GM21381 (cell line): Measurements from ENCODE around the gene VPS35L.

ENCODE experiments used
- ATAC-seq: cut with Tn5 transposase; IDR thresholded peaks from one replicate; pipeline ENCODE4 v1.9.1; 2021; ENCODE audit warnings: mild to moderate bottlenecking, moderate library complexity; ENCODE audit not compliant: unreplicated experiment

The VPS35L gene

GRCh38 chr16:19688396-19689024 is 133.0 kb downstream of the VPS35L start:
- ATAC-seq, result no peak

GRCh38 chr16:19689342-19689741 is 133.8 kb downstream of the VPS35L start:
- ATAC-seq, result no peak

GRCh38 chr16:19690196-19690595 is 134.7 kb downstream of the VPS35L start:
- no peak for ATAC-seq

- no peak for ATAC-seq
These were observed 135.7 kb downstream of the VPS35L start for GRCh38 chr16:19691161-19691711.

- ATAC-seq, result no peak
These were observed 139.5 kb downstream of the VPS35L start for GRCh38 chr16:19694989-19695388.

GRCh38 chr16:19696328-19696727 is 140.8 kb downstream of the VPS35L start:
- no peak for ATAC-seq

- ATAC-seq, result no peak
These were observed 141.5 kb downstream of the VPS35L start for GRCh38 chr16:19696961-19697360.

- ATAC-seq, result no peak
These were observed 142.3 kb downstream of the VPS35L start for GRCh38 chr16:19697756-19698318.

GRCh38 chr16:19698480-19699465 is 143.3 kb downstream of the VPS35L start:
- ATAC-seq, result no peak

- no peak for ATAC-seq
These were observed 144.0 kb downstream of the VPS35L start for GRCh38 chr16:19699472-19699871.

GRCh38 chr16:19700319-19700781 is 144.8 kb downstream of the VPS35L start:
- ATAC-seq, result no peak

GRCh38 chr16:19701091-19701490 is 145.6 kb downstream of the VPS35L start:
- no peak for ATAC-seq

GRCh38 chr16:19703172-19703889 is 147.8 kb downstream of the VPS35L start:
- no peak for ATAC-seq

- ATAC-seq, result no peak
These were observed 149.0 kb downstream of the VPS35L start for GRCh38 chr16:19704321-19705145.

GRCh38 chr16:19705146-19705501 is 149.6 kb downstream of the VPS35L start:
- no peak for ATAC-seq

GRCh38 chr16:19705843-19706242 is 150.3 kb downstream of the VPS35L start:
- no peak for ATAC-seq

- ATAC-seq, result no peak
These were observed 151.3 kb downstream of the VPS35L start for GRCh38 chr16:19706846-19707245.

GRCh38 chr16:19707569-19708295 is 152.2 kb downstream of the VPS35L start:
- no peak for ATAC-seq
